ENCODE data around the gene LRRC3.
"Not testable (repeated sequence)": the region's sequence is repeated elsewhere in the genome, so short reads cannot be mapped to it uniquely, and the experiment has no call there.

LRRC3 gene, protein sequence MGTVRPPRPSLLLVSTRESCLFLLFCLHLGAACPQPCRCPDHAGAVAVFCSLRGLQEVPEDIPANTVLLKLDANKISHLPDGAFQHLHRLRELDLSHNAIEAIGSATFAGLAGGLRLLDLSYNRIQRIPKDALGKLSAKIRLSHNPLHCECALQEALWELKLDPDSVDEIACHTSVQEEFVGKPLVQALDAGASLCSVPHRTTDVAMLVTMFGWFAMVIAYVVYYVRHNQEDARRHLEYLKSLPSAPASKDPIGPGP

DNA sequence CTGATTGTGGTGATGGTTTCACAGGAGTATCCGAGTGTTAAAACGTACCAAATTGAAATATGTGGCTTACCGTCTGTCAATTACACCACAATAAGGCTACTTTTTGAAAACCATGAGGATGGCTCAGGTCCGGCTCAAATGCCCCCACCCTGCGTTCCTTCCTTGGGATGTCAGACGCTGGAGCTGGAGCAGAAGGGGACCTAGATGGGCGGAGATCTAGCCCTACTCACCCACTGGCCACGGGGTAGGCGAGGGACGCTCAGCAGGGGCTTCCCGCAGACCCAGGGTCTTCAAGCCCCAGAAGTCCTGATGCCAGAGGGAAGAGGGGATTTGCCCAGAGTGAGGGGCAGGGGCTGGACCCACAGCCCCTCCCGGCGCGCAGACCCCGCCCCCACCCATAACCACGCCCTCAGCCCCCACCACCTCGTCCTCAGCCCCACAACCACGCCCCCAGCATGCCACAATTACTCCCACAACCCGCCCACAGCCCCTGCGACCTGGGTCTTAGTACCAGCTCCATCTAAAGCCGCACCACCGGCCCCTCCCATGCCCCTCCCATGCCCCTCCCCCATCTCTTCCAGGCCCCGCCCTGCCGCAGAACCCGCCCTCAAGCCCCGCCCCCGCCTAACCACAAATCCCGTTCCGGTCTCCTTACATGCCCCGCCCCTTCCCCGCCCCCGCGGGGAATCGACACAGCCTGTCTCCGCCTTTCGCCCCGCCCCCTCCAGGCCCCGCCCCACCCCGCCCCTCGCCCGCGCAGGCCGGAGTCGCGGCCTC lies at the start of gene LRRC3:
Gene LRRC3, plus strand, starts transcription at position 764 of the 777 bp plus-strand sequence. CDS start 1,135 bp downstream, outside the sequence.
- peak; percentile 92 for DNase-seq

- no peak for DNase-seq
These were observed 49.1 kb upstream of the LRRC3 start for GRCh38 chr21:44405948-44406872.

DNA sequence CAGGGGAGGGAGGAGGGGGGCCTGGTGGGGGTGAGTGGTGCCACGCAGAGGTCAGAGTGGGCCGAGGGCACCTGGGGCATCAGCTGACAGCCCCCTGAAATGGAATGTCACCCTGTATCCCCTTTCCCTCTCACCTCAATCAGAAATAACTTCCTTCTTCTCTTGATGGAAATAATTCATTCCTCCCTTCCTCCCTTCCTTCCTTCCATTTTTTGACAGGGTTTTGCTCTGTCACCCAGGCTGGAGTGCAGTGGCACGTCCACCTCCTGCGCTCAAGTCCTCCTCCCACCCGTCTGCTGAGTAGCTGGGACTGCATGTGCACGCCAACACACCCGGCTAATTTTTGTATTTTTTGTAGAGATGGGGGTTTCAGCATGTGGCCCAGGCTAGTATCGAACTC lies 48.4 kb upstream of the LRRC3 start:
- DNase-seq = no peak

DNA sequence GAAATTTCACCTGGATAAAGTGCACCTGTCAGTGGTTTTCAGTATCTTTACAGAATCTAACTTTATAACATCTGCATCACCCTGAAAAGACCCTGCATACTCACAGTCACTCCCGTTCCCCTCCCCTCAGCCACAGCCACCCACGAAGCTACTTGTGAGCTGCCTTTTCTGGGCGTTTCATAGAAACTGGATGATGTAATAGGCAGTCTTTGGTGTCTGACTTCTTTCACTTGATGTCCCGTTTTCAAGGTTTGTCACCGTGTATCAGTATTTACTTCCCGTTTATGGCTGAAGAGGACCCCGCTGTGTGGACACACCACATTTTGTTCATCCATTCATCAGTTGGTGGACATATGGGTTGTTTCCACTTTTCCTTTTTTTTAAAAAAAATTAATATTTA lies 47.8 kb upstream of the LRRC3 start:
- no peak for DNase-seq

GRCh38 chr21:44408226-44408625 lies 47.1 kb upstream of the LRRC3 start:
- no peak for DNase-seq

DNA sequence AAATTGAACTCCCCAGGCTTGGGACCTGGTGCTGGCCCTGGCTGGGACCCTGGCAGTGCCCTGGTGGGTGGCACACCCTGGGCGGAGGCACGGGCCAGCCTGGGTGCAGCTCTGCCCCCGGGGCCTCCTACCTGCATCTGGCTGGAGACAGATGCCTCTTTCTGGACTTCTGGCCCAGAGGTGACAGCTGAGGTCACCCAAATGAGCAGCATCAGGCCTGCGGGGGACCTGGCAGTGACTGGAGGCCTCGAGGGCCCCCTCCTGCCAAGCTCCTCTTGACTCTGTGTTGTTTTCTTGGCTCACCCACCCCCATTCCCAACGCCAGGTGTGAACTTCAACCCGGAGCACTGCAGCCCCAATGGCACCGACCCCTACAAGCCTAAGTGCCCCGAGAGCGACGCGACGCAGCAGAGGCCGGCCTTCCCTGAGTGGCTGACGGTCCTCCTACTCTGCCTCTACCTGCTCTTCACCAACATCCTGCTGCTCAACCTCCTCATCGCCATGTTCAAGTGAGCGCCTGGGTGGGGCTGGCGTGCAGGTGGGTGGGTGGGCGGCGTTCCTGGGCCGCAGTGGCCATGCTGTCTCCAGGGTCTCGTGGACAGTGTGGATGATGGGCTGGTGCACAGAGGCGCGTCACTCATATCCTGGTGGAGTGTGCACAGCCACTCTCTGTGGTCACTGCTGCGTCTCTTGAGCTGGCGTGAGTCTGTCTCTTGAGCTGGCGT lies 41.6 kb upstream of the LRRC3 start:
- no peak for DNase-seq

GRCh38 chr21:44414291-44415072 lies 40.8 kb upstream of the LRRC3 start:
- peak; percentile 35 for DNase-seq

GRCh38 chr21:44415073-44416025 lies 40.0 kb upstream of the LRRC3 start:
- no peak for DNase-seq

- DNase-seq = no peak
These were observed 39.1 kb upstream of the LRRC3 start for GRCh38 chr21:44416193-44416592.

DNA sequence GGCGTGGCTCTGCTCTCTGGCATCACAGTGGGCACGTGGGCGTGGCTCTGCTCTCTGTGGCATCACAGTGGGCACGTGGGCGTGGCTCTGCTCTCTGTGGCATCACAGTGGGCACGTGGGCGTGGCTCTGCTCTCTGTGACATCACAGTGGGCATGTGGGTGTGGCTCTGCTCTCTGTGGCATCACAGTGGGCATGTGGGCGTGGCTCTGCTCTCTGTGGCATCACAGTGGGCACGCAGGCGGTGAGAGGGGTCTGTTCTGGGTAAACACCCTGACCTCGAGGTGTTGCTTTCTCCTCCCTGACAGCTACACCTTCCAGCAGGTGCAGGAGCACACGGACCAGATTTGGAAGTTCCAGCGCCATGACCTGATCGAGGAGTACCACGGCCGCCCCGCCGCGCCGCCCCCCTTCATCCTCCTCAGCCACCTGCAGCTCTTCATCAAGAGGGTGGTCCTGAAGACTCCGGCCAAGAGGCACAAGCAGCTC lies 37.6 kb upstream of the LRRC3 start:
- not testable (repeated sequence) for DNase-seq

DNA sequence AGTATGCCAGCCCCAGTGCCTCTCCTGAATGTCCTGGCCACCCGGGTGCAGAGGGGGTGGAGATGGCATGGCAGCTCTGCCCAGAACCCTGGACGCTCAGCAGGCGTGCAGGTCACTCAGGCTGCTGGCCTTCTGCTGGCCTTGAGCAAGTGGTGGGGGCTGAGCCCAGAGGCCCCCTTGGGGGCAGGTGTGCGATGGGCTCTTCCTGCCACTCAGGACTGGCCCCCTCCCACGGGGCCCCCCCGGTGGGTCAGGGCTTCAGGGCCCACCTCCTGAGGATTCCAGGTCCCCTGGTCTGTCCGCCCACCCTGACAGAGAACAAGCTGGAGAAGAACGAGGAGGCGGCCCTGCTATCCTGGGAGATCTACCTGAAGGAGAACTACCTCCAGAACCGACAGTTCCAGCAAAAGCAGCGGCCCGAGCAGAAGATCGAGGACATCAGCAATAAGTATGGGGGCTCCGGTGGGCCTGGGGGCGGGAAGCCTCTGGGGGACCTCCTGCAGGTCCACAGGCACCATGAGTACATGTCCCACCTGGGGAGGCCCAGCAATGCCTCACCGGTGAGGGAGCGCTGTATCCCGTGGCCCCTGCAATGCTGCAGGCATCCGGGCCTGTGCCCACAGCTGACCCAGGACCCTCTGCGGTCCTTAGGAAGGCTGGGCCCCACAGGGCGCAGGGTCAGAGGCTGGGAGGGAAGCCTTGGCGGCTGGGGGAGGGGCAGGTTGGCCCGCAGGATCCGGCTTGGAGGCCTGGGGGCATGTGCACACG lies 37.0 kb upstream of the LRRC3 start:
- DNase-seq = no peak

- DNase-seq = no peak
These were observed 36.5 kb upstream of the LRRC3 start for GRCh38 chr21:44418876-44419230.

GRCh38 chr21:44419679-44420078 lies 35.6 kb upstream of the LRRC3 start:
- no peak for DNase-seq

DNA sequence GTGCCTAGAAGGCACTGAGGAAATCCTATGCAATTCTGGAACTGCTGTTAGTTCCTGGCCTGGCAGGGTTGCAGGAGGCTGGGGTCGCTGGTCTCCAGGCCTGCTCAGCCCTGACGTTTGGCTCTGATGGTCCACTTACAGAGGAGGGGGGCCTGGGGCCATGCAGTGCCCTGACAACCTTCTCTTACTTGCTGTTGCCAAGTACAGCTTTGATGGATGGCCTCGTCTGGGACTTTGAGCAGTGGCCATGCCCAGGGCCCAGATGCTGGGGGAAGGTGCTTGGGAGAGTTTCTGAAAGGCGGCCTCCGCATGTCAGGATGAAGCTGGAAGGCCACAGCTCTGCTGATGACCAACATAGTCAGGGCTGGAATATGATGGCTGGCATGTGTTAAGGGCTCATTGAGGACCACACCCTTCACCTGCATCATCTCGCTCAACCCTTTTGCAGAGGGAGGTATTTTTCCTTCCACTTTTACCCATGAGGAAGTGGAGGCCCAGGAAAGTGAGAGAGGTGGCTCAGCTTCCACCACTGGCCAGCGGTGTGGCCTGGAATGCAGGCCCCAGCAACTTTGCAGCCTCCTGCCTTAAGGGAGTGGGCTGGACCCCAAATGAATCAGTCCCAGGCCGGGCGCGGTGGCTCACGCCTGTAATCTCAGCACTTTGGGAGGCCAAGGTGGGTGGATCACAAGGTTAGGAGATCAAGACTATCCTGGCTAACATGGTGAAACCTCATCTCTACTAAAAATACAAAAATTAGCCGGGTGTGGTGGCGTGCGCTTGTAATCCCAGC lies 34.7 kb upstream of the LRRC3 start:
- no peak for DNase-seq

- DNase-seq = no peak
These were observed 33.1 kb upstream of the LRRC3 start for GRCh38 chr21:44421901-44422840.

- no peak for DNase-seq
These were observed 31.9 kb upstream of the LRRC3 start for GRCh38 chr21:44423312-44423821.

- no peak for DNase-seq
These were observed 31.2 kb upstream of the LRRC3 start for GRCh38 chr21:44423941-44424607.
